Activated CD8-positive, alpha-beta T cell treated with anti-CD3 and anti-CD28 coated beads for 36 hours (primary cell): ENCODE results near the gene MVB12B. TPM values are rescaled to one million over a fixed set of nuclear protein-coding genes. Genes with fewer than 3 reads are reported as not detected.

ENCODE experiments used
- ATAC-seq: fragments of 200-7000 bp; cut with Tn5 transposase; one replicate; pipeline ENCODE4 v1.10.0; 2021; ENCODE audit warnings: mild to moderate bottlenecking, moderate library complexity
- CTCF ChIA-PET: fragments of 350-600 bp; sonication (Branson Sonifier 250); formaldehyde crosslinking; loops from one replicate; lab custom pipeline; 2021; ENCODE audit warnings: antibody characterized with exemption; lab: Charles Lee
- POLR2A ChIA-PET: fragments of 350-600 bp; sonication (Branson Sonifier 250); formaldehyde crosslinking; loops from one replicate; lab custom pipeline; 2021; ENCODE audit warnings: antibody characterized with exemption; lab: Charles Lee
- DNase-seq: peaks from one replicate; pipeline ENCODE4 v3.0.0-alpha.2; 2020
- H3K27ac Mint-ChIP-seq: one replicate; pipeline ENCODE4 v1.8.0; 2021; ENCODE audit warnings: mild to moderate bottlenecking, mixed read lengths
- H3K27me3 Mint-ChIP-seq: one replicate; pipeline ENCODE4 v1.8.0; 2021; ENCODE audit warnings: mixed read lengths
- H3K36me3 Mint-ChIP-seq: one replicate; pipeline ENCODE4 v1.8.0; 2021; ENCODE audit warnings: low read depth, mixed read lengths
- H3K4me1 Mint-ChIP-seq: one replicate; pipeline ENCODE4 v1.8.0; 2021; ENCODE audit warnings: low read depth, mixed read lengths
- H3K4me3 Mint-ChIP-seq: one replicate; pipeline ENCODE4 v1.8.0; 2021; ENCODE audit warnings: mild to moderate bottlenecking, moderate library complexity, mixed read lengths
- H3K9me3 Mint-ChIP-seq: one replicate; pipeline ENCODE4 v1.8.0; 2021; ENCODE audit warnings: mixed read lengths
- CTCF ChIP-seq: fragments of 200-600 bp; IDR thresholded peaks from one replicate; pipeline ENCODE4 v1.8.0; 2022; ENCODE audit warnings: antibody characterized with exemption, mild to moderate bottlenecking
- intact Hi-C: fragments of 100-400 bp; cut with micrococcal nuclease; formaldehyde crosslinking; loops from one replicate; pipeline ENCODE4 v1.10.0; 2022
- total RNA-seq, 2 experiments: library from RNA; stranded (reverse); gene quantifications; one replicate each; pipeline ENCODE4 v1.2.3, GENCODE V29; 2021

The MVB12B gene
- total RNA-seq, 2 experiments from 2014 or later, result 6.4 to 6.6 TPM

- no peak overlapping the region for H3K27ac Mint-ChIP-seq
- peaks cover 18% of the 10 kb centered on the region for H3K4me1 Mint-ChIP-seq
- ATAC-seq (no peak), DNase-seq (no peak)
- TF ChIP-seq CTCF, result no peak
- ChIA-PET POLR2A (no interaction called here), CTCF (interaction anchor here (1.2 to 1.7 kb wide), 2 partner anchors 17 to 51 kb away, joined by 3 read pairs; no protein-coding TSS in a partner anchor)
- H3K36me3 Mint-ChIP-seq, result no peaks in the 10 kb centered on the region
- H3K9me3 Mint-ChIP-seq, result no peaks in the 10 kb centered on the region
- H3K27me3 Mint-ChIP-seq, result no peaks in the 10 kb centered on the region
- no peak overlapping the region for H3K4me3 Mint-ChIP-seq
- intact Hi-C loops, result no loop called here
These were observed 53.2 kb downstream of the MVB12B start for GRCh38 chr9:126379661-126380360.

GRCh38 chr9:126380447-126380846 lies 53.8 kb downstream of the MVB12B start:
- Mint-ChIP-seq H3K36me3 (no peaks in the 10 kb centered on the region), H3K27me3 (no peaks in the 10 kb centered on the region), H3K4me1 (peaks cover 13% of the 10 kb centered on the region), H3K9me3 (no peaks in the 10 kb centered on the region), H3K27ac (no peak overlapping the region), H3K4me3 (no peak overlapping the region)
- intact Hi-C loops, result no loop called here
- no peak for ATAC-seq
- ChIA-PET POLR2A (no interaction called here), CTCF (interaction anchor here (1.2 to 1.7 kb wide), 3 partner anchors 16 to 111 kb away, joined by 3 read pairs; no protein-coding TSS in a partner anchor)
- no peak for DNase-seq
- no peak for TF ChIP-seq CTCF

- H3K9me3 Mint-ChIP-seq, result no peaks in the 10 kb centered on the region
- no peak for DNase-seq
- no peak overlapping the region for H3K27ac Mint-ChIP-seq
- peaks cover 6% of the 10 kb centered on the region for H3K4me1 Mint-ChIP-seq
- no peaks in the 10 kb centered on the region for H3K27me3 Mint-ChIP-seq
- CTCF ChIA-PET, result interaction anchor here (1.2 kb wide), 1 partner anchor 110 kb away, joined by 3 read pairs; no protein-coding TSS in a partner anchor
- no peaks in the 10 kb centered on the region for H3K36me3 Mint-ChIP-seq
- intact Hi-C loops, result no loop called here
- H3K4me3 Mint-ChIP-seq, result no peak overlapping the region
- POLR2A ChIA-PET, result no interaction called here
- no peak for ATAC-seq
- no peak for TF ChIP-seq CTCF
These were observed 54.6 kb downstream of the MVB12B start for GRCh38 chr9:126381195-126381594.

- ChIA-PET POLR2A (no interaction called here), CTCF (no interaction called here)
- no peaks in the 10 kb centered on the region for H3K27me3 Mint-ChIP-seq
- H3K4me3 Mint-ChIP-seq, result no peak overlapping the region
- ATAC-seq (no peak), DNase-seq (no peak)
- no peak for TF ChIP-seq CTCF
- no peaks in the 10 kb centered on the region for H3K9me3 Mint-ChIP-seq
- H3K4me1 Mint-ChIP-seq, result no peaks in the 10 kb centered on the region
- no peaks in the 10 kb centered on the region for H3K36me3 Mint-ChIP-seq
- no peak overlapping the region for H3K27ac Mint-ChIP-seq
- intact Hi-C loops, result no loop called here
These were observed 56.9 kb downstream of the MVB12B start for GRCh38 chr9:126383406-126384046.

- ATAC-seq (no peak), DNase-seq (no peak)
- Mint-ChIP-seq H3K36me3 (no peaks in the 10 kb centered on the region), H3K27me3 (no peaks in the 10 kb centered on the region), H3K9me3 (no peaks in the 10 kb centered on the region), H3K4me3 (no peak overlapping the region), H3K27ac (no peak overlapping the region), H3K4me1 (peaks cover 2% of the 10 kb centered on the region)
- TF ChIP-seq CTCF, result no peak
- intact Hi-C loops, result no loop called here
- CTCF ChIA-PET, result no interaction called here
- POLR2A ChIA-PET, result no interaction called here
These were observed 58.3 kb downstream of the MVB12B start for GRCh38 chr9:126384926-126385325.
